Neural progenitor cell (in vitro differentiated cells): ENCODE data around the gene CLEC4F. TPM values are rescaled to one million over a fixed set of nuclear protein-coding genes. Genes with fewer than 3 reads are reported as not detected.

ENCODE experiments used
- DNase-seq: peaks from one replicate; pipeline ENCODE4 v3.0.0-alpha.2; 2016; ENCODE audit warnings: low spot score
- H2AFZ ChIP-seq: fragments of 200-600 bp; sonication (generic); replicated peaks from 2 replicates; pipeline ENCODE4 v1.6.1; 2016; ENCODE audit warnings: antibody characterized with exemption
- H3F3A ChIP-seq: fragments of 200-600 bp; sonication (generic); 2 replicates; pipeline ENCODE4 v1.6.1; 2016; ENCODE audit warnings: antibody characterized with exemption, low read depth
- H3K27ac ChIP-seq: fragments of 200-600 bp; sonication (generic); 2 replicates; pipeline ENCODE4 v1.5.1; 2016; ENCODE audit warnings: mild to moderate bottlenecking
- H3K27me3 ChIP-seq: fragments of 200-600 bp; sonication (generic); 2 replicates; pipeline ENCODE4 v1.6.1; 2016; ENCODE audit warnings: mild to moderate bottlenecking, moderate library complexity
- H3K36me3 ChIP-seq: fragments of 200-600 bp; sonication (generic); 2 replicates; pipeline ENCODE4 v1.5.1; 2016
- H3K4me1 ChIP-seq: fragments of 200-600 bp; sonication (generic); 2 replicates; pipeline ENCODE4 v1.6.1; 2016; ENCODE audit warnings: mixed run types
- H3K4me2 ChIP-seq: fragments of 200-600 bp; sonication (generic); 2 replicates; pipeline ENCODE4 v1.6.1; 2016
- H3K4me3 ChIP-seq: fragments of 200-600 bp; sonication (generic); 2 replicates; pipeline ENCODE4 v1.5.1; 2016
- H3K79me2 ChIP-seq: fragments of 200-600 bp; sonication (generic); 2 replicates; pipeline ENCODE4 v1.6.1; 2016; ENCODE audit warnings: low read depth
- H3K9ac ChIP-seq: fragments of 200-600 bp; sonication (generic); 2 replicates; pipeline ENCODE4 v1.6.1; 2016
- H3K9me3 ChIP-seq: fragments of 200-600 bp; sonication (generic); 2 replicates; pipeline ENCODE4 v1.5.1; 2016; ENCODE audit warnings: low read depth
- H4K20me1 ChIP-seq: fragments of 200-600 bp; sonication (generic); 2 replicates; pipeline ENCODE4 v1.6.1; 2016; ENCODE audit warnings: low read depth
- H3K27ac Mint-ChIP-seq: 3 replicates; pipeline ENCODE4 v1.8.0; 2021; ENCODE audit warnings: mixed read lengths
- H3K27me3 Mint-ChIP-seq: 2 replicates; pipeline ENCODE4 v1.8.0; 2022; ENCODE audit warnings: low read depth, mild to moderate bottlenecking, inconsistent platforms, moderate library complexity, mixed read lengths; ENCODE audit not compliant: insufficient read depth
- H3K36me3 Mint-ChIP-seq: 3 replicates; pipeline ENCODE4 v1.8.0; 2021; ENCODE audit warnings: mixed read lengths
- H3K4me1 Mint-ChIP-seq: 3 replicates; pipeline ENCODE4 v1.8.0; 2021; ENCODE audit warnings: mixed read lengths
- H3K4me3 Mint-ChIP-seq: 3 replicates; pipeline ENCODE4 v1.8.0; 2021; ENCODE audit warnings: mild to moderate bottlenecking, moderate library complexity, mixed read lengths
- H3K9me3 Mint-ChIP-seq: 3 replicates; pipeline ENCODE4 v1.8.0; 2020; ENCODE audit warnings: mixed read lengths
- EZH2 ChIP-seq: fragments of 200-600 bp; sonication (generic); IDR thresholded peaks from 2 replicates; pipeline ENCODE4 v1.6.1; 2017; ENCODE audit warnings: antibody characterized with exemption, mild to moderate bottlenecking, moderate library complexity
- EZH2phosphoT487 ChIP-seq: fragments of 200-600 bp; sonication (generic); IDR thresholded peaks from 2 replicates; pipeline ENCODE4 v1.6.1; 2017; ENCODE audit warnings: antibody characterized with exemption
- total RNA-seq: library from RNA; depleted of rRNA; stranded (reverse); fragments of >200 nt; gene quantifications from 2 replicates; pipeline ENCODE4 v1.2.3, GENCODE V29; 2015; ENCODE audit warnings: low replicate concordance
- TF ChIP-seq, protein P1 (sequence below): fragments of 200-600 bp; sonication (generic); IDR thresholded peaks from 2 replicates; pipeline ENCODE4 v1.5.1; 2017; ENCODE audit warnings: antibody characterized with exemption, mild to moderate bottlenecking

The CLEC4F gene
- total RNA-seq, 1 donor from 2014 or later = not detected

- Histone ChIP-seq H3K79me2 (peaks cover 35% of the 10 kb centered on the region), H4K20me1 (peaks cover 5% of the 10 kb centered on the region), H3K4me1 (peaks cover 10% of the 10 kb centered on the region), H3K4me2 (peak overlapping the region; percentile 33), H3K27me3 (no peaks in the 10 kb centered on the region), H3K36me3 (no peaks in the 10 kb centered on the region), H3K9me3 (no peaks in the 10 kb centered on the region), H3K27ac (no peak overlapping the region), H3K9ac (no peak overlapping the region), H3K4me3 (no peak overlapping the region), H2AFZ (peak overlapping the region; percentile 89), H3F3A (peaks cover 29% of the 10 kb centered on the region)
- Mint-ChIP-seq H3K9me3 (no peaks in the 10 kb centered on the region), H3K4me1 (peaks cover 22% of the 10 kb centered on the region), H3K36me3 (no peaks in the 10 kb centered on the region), H3K27me3 (peaks cover 2% of the 10 kb centered on the region), H3K4me3 (peak overlapping the region; percentile 82), H3K27ac (peak overlapping the region; percentile 52)
- TF ChIP-seq EZH2phosphoT487 (no peak), EZH2 (no peak)
- TF ChIP-seq, protein P1, sequence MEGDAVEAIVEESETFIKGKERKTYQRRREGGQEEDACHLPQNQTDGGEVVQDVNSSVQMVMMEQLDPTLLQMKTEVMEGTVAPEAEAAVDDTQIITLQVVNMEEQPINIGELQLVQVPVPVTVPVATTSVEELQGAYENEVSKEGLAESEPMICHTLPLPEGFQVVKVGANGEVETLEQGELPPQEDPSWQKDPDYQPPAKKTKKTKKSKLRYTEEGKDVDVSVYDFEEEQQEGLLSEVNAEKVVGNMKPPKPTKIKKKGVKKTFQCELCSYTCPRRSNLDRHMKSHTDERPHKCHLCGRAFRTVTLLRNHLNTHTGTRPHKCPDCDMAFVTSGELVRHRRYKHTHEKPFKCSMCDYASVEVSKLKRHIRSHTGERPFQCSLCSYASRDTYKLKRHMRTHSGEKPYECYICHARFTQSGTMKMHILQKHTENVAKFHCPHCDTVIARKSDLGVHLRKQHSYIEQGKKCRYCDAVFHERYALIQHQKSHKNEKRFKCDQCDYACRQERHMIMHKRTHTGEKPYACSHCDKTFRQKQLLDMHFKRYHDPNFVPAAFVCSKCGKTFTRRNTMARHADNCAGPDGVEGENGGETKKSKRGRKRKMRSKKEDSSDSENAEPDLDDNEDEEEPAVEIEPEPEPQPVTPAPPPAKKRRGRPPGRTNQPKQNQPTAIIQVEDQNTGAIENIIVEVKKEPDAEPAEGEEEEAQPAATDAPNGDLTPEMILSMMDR = no peak
- no peak for DNase-seq
Measured at GRCh38 chr2:70768590-70769085, 51.8 kb downstream of the CLEC4F start.

DNA sequence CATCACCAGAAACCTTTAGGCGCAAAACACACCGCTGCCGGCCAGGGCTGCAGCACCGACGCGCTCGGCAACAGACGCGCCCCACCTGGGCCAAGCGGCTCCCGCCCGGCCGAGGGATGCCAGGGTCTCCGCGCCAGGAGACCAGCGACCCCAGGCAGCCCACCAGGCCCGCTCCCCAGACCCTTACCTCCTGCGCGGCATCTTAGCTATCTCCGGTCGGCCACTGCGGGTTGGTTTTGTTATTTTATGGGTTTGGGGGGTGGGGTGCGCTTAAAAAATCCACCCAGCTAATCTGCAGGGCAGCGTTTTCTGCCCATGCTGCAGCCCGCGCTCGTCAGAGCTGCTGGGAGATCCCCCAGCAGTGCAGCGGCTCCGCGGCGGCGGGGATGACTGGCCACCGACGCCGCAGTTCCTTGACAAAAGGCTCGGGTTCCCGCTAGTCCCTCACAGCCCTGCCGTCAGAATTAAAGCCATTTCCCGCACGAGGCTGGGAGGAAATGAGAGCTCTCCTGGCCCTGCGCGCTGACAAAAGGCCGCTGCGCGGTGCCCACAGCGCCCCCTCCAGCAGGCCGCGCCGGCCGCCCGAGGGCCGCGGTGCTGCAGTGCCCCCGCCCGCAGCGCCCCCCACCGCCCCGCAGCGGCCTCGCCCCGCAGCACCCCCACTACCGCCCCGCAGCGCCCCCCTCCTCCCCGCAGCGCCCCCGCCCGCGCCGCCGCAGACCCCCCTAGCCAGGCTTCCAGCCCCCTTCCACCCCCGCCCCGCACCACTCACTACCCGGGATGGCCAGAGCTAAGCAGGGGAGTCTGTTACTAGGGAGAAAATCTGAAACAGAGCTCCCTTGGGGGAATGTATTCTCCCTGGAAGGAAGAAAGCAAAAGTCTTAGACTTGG lies 52.5 kb downstream of the CLEC4F start, which contains the start of gene ADD2:
Gene ADD2, minus strand, starts transcription at position 502 of the 891 bp plus-strand sequence. CDS start 61,792 bp downstream, outside the sequence.
- H3K4me1 Mint-ChIP-seq = peaks cover 22% of the 10 kb centered on the region
- Histone ChIP-seq H2AFZ (peak within 1 kb of the TSS; percentile 89), H3K4me2 (peak within 1 kb of the TSS; percentile 96), H3K79me2 (peaks cover 42% of the 10 kb centered on the region), H3K4me1 (peaks cover 10% of the 10 kb centered on the region), H3F3A (peaks cover 29% of the 10 kb centered on the region), H3K27me3 (no peaks in the 10 kb centered on the region), H3K36me3 (no peaks in the 10 kb centered on the region), H3K4me3 (peak within 1 kb of the TSS; percentile 100), H3K9me3 (no peaks in the 10 kb centered on the region), H4K20me1 (peaks cover 5% of the 10 kb centered on the region), H3K9ac (peak within 1 kb of the TSS; percentile 33), H3K27ac (peak within 1 kb of the TSS; percentile 75)
- H3K27me3 Mint-ChIP-seq = peaks cover 2% of the 10 kb centered on the region
- H3K27ac Mint-ChIP-seq = peak within 1 kb of the TSS; percentile 69
- TF ChIP-seq EZH2phosphoT487 (no peak), EZH2 (peak; percentile 44)
- TF ChIP-seq, protein P1 = peak; percentile 59
- H3K4me3 Mint-ChIP-seq = peak within 1 kb of the TSS; percentile 91
- H3K9me3 Mint-ChIP-seq = no peaks in the 10 kb centered on the region
- peak; percentile 93 for DNase-seq
- no peaks in the 10 kb centered on the region for H3K36me3 Mint-ChIP-seq

DNA sequence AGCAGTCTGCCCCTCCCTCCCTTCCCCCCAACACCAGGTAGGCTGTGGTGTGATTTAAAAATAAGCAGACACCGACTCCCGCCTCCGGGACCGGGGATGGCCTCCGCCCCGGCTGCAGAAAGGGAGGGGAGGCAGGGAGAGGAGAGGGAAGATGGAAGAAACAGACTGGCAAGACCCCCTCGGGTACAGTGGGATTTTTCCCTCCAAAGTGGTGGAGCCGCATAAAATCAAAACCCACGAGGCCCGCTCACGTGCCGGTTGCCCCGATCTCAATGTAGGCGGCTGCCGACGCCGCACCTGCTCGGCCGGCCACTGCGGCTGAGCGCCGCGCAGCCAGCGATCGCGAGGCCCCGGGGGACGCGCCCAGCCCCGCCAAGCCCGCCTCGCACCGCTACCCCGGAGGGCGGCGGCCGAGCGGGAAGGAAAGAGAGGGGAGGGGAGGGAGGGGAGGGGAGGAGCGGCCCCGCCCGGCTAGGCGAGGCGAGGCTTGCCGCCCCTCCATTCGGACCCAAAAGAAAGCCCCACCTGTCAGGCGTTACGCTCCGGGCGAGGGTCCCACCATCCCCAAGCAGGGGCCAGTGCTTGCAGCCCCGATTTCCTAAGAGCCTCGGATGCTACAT lies 53.2 kb downstream of the CLEC4F start:
- Histone ChIP-seq H3K36me3 (no peaks in the 10 kb centered on the region), H2AFZ (peak overlapping the region; percentile 78)
- H3K4me1 Mint-ChIP-seq = peaks cover 22% of the 10 kb centered on the region

More for the DNA sequence above, 53.2 kb downstream of the CLEC4F start:
- H3K9me3 Mint-ChIP-seq = no peaks in the 10 kb centered on the region
- Histone ChIP-seq H3K27me3 (no peaks in the 10 kb centered on the region), H3K4me1 (peaks cover 10% of the 10 kb centered on the region), H3K9me3 (no peaks in the 10 kb centered on the region), H3F3A (peaks cover 29% of the 10 kb centered on the region), H3K79me2 (peaks cover 49% of the 10 kb centered on the region), H3K4me2 (peak overlapping the region; percentile 96), H3K4me3 (peak overlapping the region; percentile 100), H4K20me1 (peaks cover 5% of the 10 kb centered on the region), H3K27ac (no peak overlapping the region), H3K9ac (peak overlapping the region; percentile 33)
- H3K36me3 Mint-ChIP-seq = no peaks in the 10 kb centered on the region
- H3K27me3 Mint-ChIP-seq = peaks cover 2% of the 10 kb centered on the region
- H3K27ac Mint-ChIP-seq = no peak overlapping the region
- peak; percentile 71 for DNase-seq
- H3K4me3 Mint-ChIP-seq = peak overlapping the region; percentile 91
- TF ChIP-seq EZH2 (no peak), EZH2phosphoT487 (no peak)
- TF ChIP-seq, protein P1 = no peak
